ENCODE data around the gene HSBP1L1.

The HSBP1L1 gene

GRCh38 chr18:79932907-79933306 is 31.5 kb upstream of the HSBP1L1 start:
- H3K36me3 ChIP-seq (ENCODE audit: insufficient read depth, insufficient read length, low read length) = peaks cover 8% of the 10 kb centered on the region
- no peak for DNase-seq (ENCODE audit: low read depth, low spot score)

GRCh38 chr18:79933765-79934164 is 30.7 kb upstream of the HSBP1L1 start:
- no peak for DNase-seq (ENCODE audit: low read depth, low spot score)
- no peak overlapping the region for H3K9ac ChIP-seq (ENCODE audit: insufficient read length, low read depth)

More at GRCh38 chr18:79932907-79933306, 31.5 kb upstream of the HSBP1L1 start:
- H3K9me3 ChIP-seq (ENCODE audit: insufficient read depth, low read length) = peaks cover 45% of the 10 kb centered on the region
- no peaks in the 10 kb centered on the region for H3K27me3 ChIP-seq (ENCODE audit: insufficient read depth, insufficient read length)
- no peak overlapping the region for H3K4me3 ChIP-seq (ENCODE audit: insufficient read length, low read depth)
- no peak overlapping the region for H3K9ac ChIP-seq (ENCODE audit: insufficient read length, low read depth)
- peaks cover 2% of the 10 kb centered on the region for H3K4me1 ChIP-seq (ENCODE audit: insufficient read depth, insufficient read length)
- TF ChIP-seq YY1 (IDR thresholded peaks at IDR 0.05; ENCODE audit: insufficient read depth, insufficient read length) (no peak), ZNF274 (IDR thresholded peaks at IDR 0.05; ENCODE audit: low read depth, low read length) (no peak), SUZ12 (IDR thresholded peaks at IDR 0.05; ENCODE audit: extremely low read depth, insufficient read depth, insufficient read length) (no peak)

GRCh38 chr18:79934311-79935097 is 29.9 kb upstream of the HSBP1L1 start:
- Histone ChIP-seq H3K9ac (ENCODE audit: insufficient read length, low read depth) (no peak overlapping the region), H3K27me3 (ENCODE audit: insufficient read depth, insufficient read length) (no peaks in the 10 kb centered on the region), H3K9me3 (ENCODE audit: insufficient read depth, low read length) (peaks cover 39% of the 10 kb centered on the region), H3K4me1 (ENCODE audit: insufficient read depth, insufficient read length) (peaks cover 2% of the 10 kb centered on the region), H3K4me3 (ENCODE audit: insufficient read length, low read depth) (no peak overlapping the region), H3K36me3 (ENCODE audit: insufficient read depth, insufficient read length, low read length) (peaks cover 8% of the 10 kb centered on the region)
- no peak for DNase-seq (ENCODE audit: low read depth, low spot score)
- TF ChIP-seq ZNF274 (IDR thresholded peaks at IDR 0.05; ENCODE audit: low read depth, low read length) (no peak), SUZ12 (IDR thresholded peaks at IDR 0.05; ENCODE audit: extremely low read depth, insufficient read depth, insufficient read length) (no peak), YY1 (IDR thresholded peaks at IDR 0.05; ENCODE audit: insufficient read depth, insufficient read length) (no peak)

More at GRCh38 chr18:79933765-79934164, 30.7 kb upstream of the HSBP1L1 start:
- H3K4me3 ChIP-seq (ENCODE audit: insufficient read length, low read depth) = no peak overlapping the region
- no peaks in the 10 kb centered on the region for H3K27me3 ChIP-seq (ENCODE audit: insufficient read depth, insufficient read length)
- peaks cover 45% of the 10 kb centered on the region for H3K9me3 ChIP-seq (ENCODE audit: insufficient read depth, low read length)
- H3K4me1 ChIP-seq (ENCODE audit: insufficient read depth, insufficient read length) = peaks cover 2% of the 10 kb centered on the region
- peaks cover 8% of the 10 kb centered on the region for H3K36me3 ChIP-seq (ENCODE audit: insufficient read depth, insufficient read length, low read length)
- TF ChIP-seq YY1 (IDR thresholded peaks at IDR 0.05; ENCODE audit: insufficient read depth, insufficient read length) (no peak), ZNF274 (IDR thresholded peaks at IDR 0.05; ENCODE audit: low read depth, low read length) (no peak), SUZ12 (IDR thresholded peaks at IDR 0.05; ENCODE audit: extremely low read depth, insufficient read depth, insufficient read length) (no peak)

- DNase-seq (ENCODE audit: low read depth, low spot score) = no peak
- TF ChIP-seq ZNF274 (IDR thresholded peaks at IDR 0.05; ENCODE audit: low read depth, low read length) (no peak), SUZ12 (IDR thresholded peaks at IDR 0.05; ENCODE audit: extremely low read depth, insufficient read depth, insufficient read length) (no peak), YY1 (IDR thresholded peaks at IDR 0.05; ENCODE audit: insufficient read depth, insufficient read length) (no peak)
- peaks cover 2% of the 10 kb centered on the region for H3K4me1 ChIP-seq (ENCODE audit: insufficient read depth, insufficient read length)
- no peaks in the 10 kb centered on the region for H3K27me3 ChIP-seq (ENCODE audit: insufficient read depth, insufficient read length)
- H3K9me3 ChIP-seq (ENCODE audit: insufficient read depth, low read length) = peaks cover 33% of the 10 kb centered on the region
- H3K4me3 ChIP-seq (ENCODE audit: insufficient read length, low read depth) = no peak overlapping the region
- peaks cover 9% of the 10 kb centered on the region for H3K36me3 ChIP-seq (ENCODE audit: insufficient read depth, insufficient read length, low read length)
- H3K9ac ChIP-seq (ENCODE audit: insufficient read length, low read depth) = no peak overlapping the region
Measured at GRCh38 chr18:79935098-79935480, 29.4 kb upstream of the HSBP1L1 start.

GRCh38 chr18:79935499-79935898 is 28.9 kb upstream of the HSBP1L1 start:
- H3K9ac ChIP-seq (ENCODE audit: insufficient read length, low read depth) = no peak overlapping the region
- H3K27me3 ChIP-seq (ENCODE audit: insufficient read depth, insufficient read length) = no peaks in the 10 kb centered on the region
- TF ChIP-seq YY1 (IDR thresholded peaks at IDR 0.05; ENCODE audit: insufficient read depth, insufficient read length) (no peak), ZNF274 (IDR thresholded peaks at IDR 0.05; ENCODE audit: low read depth, low read length) (no peak), SUZ12 (IDR thresholded peaks at IDR 0.05; ENCODE audit: extremely low read depth, insufficient read depth, insufficient read length) (no peak)
- no peak overlapping the region for H3K4me3 ChIP-seq (ENCODE audit: insufficient read length, low read depth)
- DNase-seq (ENCODE audit: low read depth, low spot score) = no peak
- H3K9me3 ChIP-seq (ENCODE audit: insufficient read depth, low read length) = peaks cover 29% of the 10 kb centered on the region
- peaks cover 12% of the 10 kb centered on the region for H3K36me3 ChIP-seq (ENCODE audit: insufficient read depth, insufficient read length, low read length)
- H3K4me1 ChIP-seq (ENCODE audit: insufficient read depth, insufficient read length) = peaks cover 2% of the 10 kb centered on the region

GRCh38 chr18:79935925-79936324 is 28.5 kb upstream of the HSBP1L1 start:
- Histone ChIP-seq H3K4me1 (ENCODE audit: insufficient read depth, insufficient read length) (peaks cover 2% of the 10 kb centered on the region), H3K36me3 (ENCODE audit: insufficient read depth, insufficient read length, low read length) (peaks cover 16% of the 10 kb centered on the region), H3K4me3 (ENCODE audit: insufficient read length, low read depth) (no peak overlapping the region), H3K27me3 (ENCODE audit: insufficient read depth, insufficient read length) (no peaks in the 10 kb centered on the region), H3K9me3 (ENCODE audit: insufficient read depth, low read length) (peaks cover 25% of the 10 kb centered on the region), H3K9ac (ENCODE audit: insufficient read length, low read depth) (no peak overlapping the region)
- TF ChIP-seq ZNF274 (IDR thresholded peaks at IDR 0.05; ENCODE audit: low read depth, low read length) = no peak
- no peak for TF ChIP-seq YY1 (IDR thresholded peaks at IDR 0.05; ENCODE audit: insufficient read depth, insufficient read length)
- TF ChIP-seq SUZ12 (IDR thresholded peaks at IDR 0.05; ENCODE audit: extremely low read depth, insufficient read depth, insufficient read length) = no peak
- DNase-seq (ENCODE audit: low read depth, low spot score) = no peak

GRCh38 chr18:79936641-79937040 is 27.8 kb upstream of the HSBP1L1 start:
- H3K36me3 ChIP-seq (ENCODE audit: insufficient read depth, insufficient read length, low read length) = peaks cover 22% of the 10 kb centered on the region
- TF ChIP-seq ZNF274 (IDR thresholded peaks at IDR 0.05; ENCODE audit: low read depth, low read length) = no peak
- TF ChIP-seq SUZ12 (IDR thresholded peaks at IDR 0.05; ENCODE audit: extremely low read depth, insufficient read depth, insufficient read length) = no peak
- TF ChIP-seq YY1 (IDR thresholded peaks at IDR 0.05; ENCODE audit: insufficient read depth, insufficient read length) = no peak

More at GRCh38 chr18:79936641-79937040, 27.8 kb upstream of the HSBP1L1 start:
- no peak for DNase-seq (ENCODE audit: low read depth, low spot score)
- Histone ChIP-seq H3K9me3 (ENCODE audit: insufficient read depth, low read length) (peaks cover 18% of the 10 kb centered on the region), H3K4me1 (ENCODE audit: insufficient read depth, insufficient read length) (peaks cover 2% of the 10 kb centered on the region), H3K9ac (ENCODE audit: insufficient read length, low read depth) (no peak overlapping the region), H3K27me3 (ENCODE audit: insufficient read depth, insufficient read length) (no peaks in the 10 kb centered on the region), H3K4me3 (ENCODE audit: insufficient read length, low read depth) (no peak overlapping the region)

All from NT2/D1 (cell line).